Prostate gland (tissue), 2 donors: Measurements from ENCODE around the gene CCDC154. TPM values are rescaled to one million over a fixed set of nuclear protein-coding genes. Genes with fewer than 3 reads are reported as not detected.

Experiments used
- DNase-seq: peaks from one replicate; pipeline ENCODE4 v3.0.0-alpha.2; 2019; ENCODE audit warnings: low spot score
- H3K27ac ChIP-seq, 2 donors: fragments of 200-600 bp; sonication (generic); 2 replicates each; pipeline ENCODE4 v1.5.1; 2017 to 2019
- H3K27me3 ChIP-seq: fragments of 200-600 bp; sonication (generic); replicated peaks from 2 replicates; pipeline ENCODE4 v1.5.1; 2019; ENCODE audit not compliant: insufficient read depth
- H3K36me3 ChIP-seq, 2 donors: fragments of 200-600 bp; sonication (generic); 1 replicate in 1 of 2; 2 replicates in 1 of 2; pipeline versions ENCODE4 v1.5.1 to v1.8.1; 2017 to 2019
- H3K4me1 ChIP-seq: fragments of 200-600 bp; sonication (generic); replicated peaks from 2 replicates; pipeline ENCODE4 v1.5.1; 2019
- H3K4me3 ChIP-seq, 2 donors: fragments of 200-600 bp; sonication (generic); 2 replicates each; pipeline ENCODE4 v1.5.1; 2017 to 2019
- H3K9me3 ChIP-seq: fragments of 200-600 bp; sonication (generic); 2 replicates; pipeline ENCODE4 v1.5.1; 2017
- CTCF ChIP-seq, 4 experiments: fragments of 200-600 bp in 2 of 4; fragments of 450-650 bp in 2 of 4; sonication (generic) in 2 of 4; IDR thresholded peaks; 1 replicate in 3 of 4; 2 replicates in 1 of 4; pipeline ENCODE4 v1.5.1; 2016 to 2019; ENCODE audit warnings: antibody characterized with exemption in 4 of 4, mild to moderate bottlenecking in 2 of 4, moderate library complexity in 2 of 4
- POLR2A ChIP-seq: fragments of 450-650 bp; IDR thresholded peaks from one replicate; pipeline ENCODE4 v1.6.1; 2016; ENCODE audit warnings: antibody characterized with exemption, mild to moderate bottlenecking
- POLR2AphosphoS5 ChIP-seq: sonication (generic); formaldehyde crosslinking; IDR thresholded peaks from one replicate; pipeline ENCODE4 v1.6.1; 2017; ENCODE audit warnings: antibody characterized with exemption
- WGBS: methylation state at CpG from one replicate; pipeline ENCODE4 v1.1.5; 2018; 5-methylcytosine and 5-hydroxymethylcytosine counted together
- intact Hi-C: fragments of 100-400 bp; cut with DNase I; formaldehyde crosslinking; loops from one replicate; pipeline ENCODE4 v1.14.2; 2022
- total RNA-seq, 2 donors: library from RNA; depleted of rRNA; stranded (reverse); fragments of >200 nt; gene quantifications; one replicate each; pipeline ENCODE4 v1.1.0, GENCODE V29; 2016

The CCDC154 gene
- total RNA-seq, 2 donors from 2014 or later, result 5.7 TPM; not detected in 1

- no peaks in the 10 kb centered on the region for H3K4me1 ChIP-seq
- H3K27me3 ChIP-seq, result no peaks in the 10 kb centered on the region
- 91% methylated on average over 16 of the region's 19 CpGs for WGBS
- H3K4me3 ChIP-seq, result no peak overlapping the region
- no peak overlapping the region for H3K27ac ChIP-seq
- intact Hi-C loops, result no loop called here
- peaks cover 9 to 26% of the 10 kb centered on the region in 2 donors for H3K36me3 ChIP-seq
- H3K9me3 ChIP-seq, result no peaks in the 10 kb centered on the region
- TF ChIP-seq CTCF (IDR thresholded peaks at IDR 0.05), result no peak
- TF ChIP-seq POLR2A, result no peak
- TF ChIP-seq POLR2AphosphoS5, result no peak
- no peak for DNase-seq
Measured at GRCh38 chr16:1453316-1453715, 9.0 kb upstream of the CCDC154 start.

GRCh38 chr16:1452530-1452929 lies 8.2 kb upstream of the CCDC154 start:
- Histone ChIP-seq H3K36me3 (peaks cover 9 to 26% of the 10 kb centered on the region in 2 donors), H3K9me3 (no peaks in the 10 kb centered on the region), H3K4me1 (no peaks in the 10 kb centered on the region), H3K27ac (no peak overlapping the region), H3K27me3 (no peaks in the 10 kb centered on the region), H3K4me3 (no peak overlapping the region)
- 92% methylated on average over 20 of the region's 20 CpGs for WGBS
- TF ChIP-seq POLR2A, result no peak
- TF ChIP-seq CTCF (IDR thresholded peaks at IDR 0.05), result no peak
- TF ChIP-seq POLR2AphosphoS5, result no peak
- intact Hi-C loops, result no loop called here
- DNase-seq, result no peak

GRCh38 chr16:1451702-1452392 lies 7.5 kb upstream of the CCDC154 start:
- TF ChIP-seq POLR2AphosphoS5, result no peak
- no peak for TF ChIP-seq CTCF (IDR thresholded peaks at IDR 0.05)
- TF ChIP-seq POLR2A, result no peak
- 94% methylated on average over 34 of the region's 34 CpGs for WGBS
- Histone ChIP-seq H3K36me3 (peaks cover 9 to 26% of the 10 kb centered on the region in 2 donors), H3K4me1 (no peaks in the 10 kb centered on the region), H3K9me3 (no peaks in the 10 kb centered on the region), H3K27me3 (no peaks in the 10 kb centered on the region), H3K4me3 (no peak overlapping the region), H3K27ac (no peak overlapping the region)
- intact Hi-C loops, result no loop called here
- DNase-seq, result no peak

- intact Hi-C loops, result no loop called here
- no peak for DNase-seq
- H3K36me3 ChIP-seq, result peaks cover 9 to 23% of the 10 kb centered on the region in 2 donors
- no peaks in the 10 kb centered on the region for H3K4me1 ChIP-seq
- no peak overlapping the region for H3K27ac ChIP-seq
- WGBS, result 93% methylated on average over 21 of the region's 21 CpGs
- TF ChIP-seq CTCF (IDR thresholded peaks at IDR 0.05) (no peak), POLR2A (no peak), POLR2AphosphoS5 (no peak)
- H3K9me3 ChIP-seq, result no peaks in the 10 kb centered on the region
- H3K27me3 ChIP-seq, result no peaks in the 10 kb centered on the region
- no peak overlapping the region for H3K4me3 ChIP-seq
Measured at GRCh38 chr16:1450841-1451240, 6.5 kb upstream of the CCDC154 start.

- H3K27ac ChIP-seq, result no peak overlapping the region
- no peak for DNase-seq
- peaks cover 9 to 19% of the 10 kb centered on the region in 2 donors for H3K36me3 ChIP-seq
- no peaks in the 10 kb centered on the region for H3K4me1 ChIP-seq
- 94% methylated on average over 29 of the region's 29 CpGs for WGBS
- no peak overlapping the region for H3K4me3 ChIP-seq
- H3K27me3 ChIP-seq, result no peaks in the 10 kb centered on the region
- TF ChIP-seq POLR2A (no peak), POLR2AphosphoS5 (no peak), CTCF (IDR thresholded peaks at IDR 0.05) (no peak)
- intact Hi-C loops, result no loop called here
- no peaks in the 10 kb centered on the region for H3K9me3 ChIP-seq
Measured at GRCh38 chr16:1450218-1450617, 5.9 kb upstream of the CCDC154 start.
